KBM-7 (cell line): ENCODE results near the gene ABHD14A.
"Not testable (repeated sequence)": the region's sequence is repeated elsewhere in the genome, so short reads cannot be mapped to it uniquely, and the experiment has no call there.

ENCODE experiments used
- DNase-seq: peaks from one replicate; pipeline ENCODE4 v3.0.0-alpha.2; 2015
- in situ Hi-C: fragments of 300-500 bp; cut with MboI; formaldehyde crosslinking; loops from 2 replicates; pipeline ENCODE4 v1.14.3; 2020; ENCODE audit warnings: low sequenced_read_pairs, low pct_unique_long_range_greater_than_20kb, mixed read lengths

The ABHD14A gene

DNA sequence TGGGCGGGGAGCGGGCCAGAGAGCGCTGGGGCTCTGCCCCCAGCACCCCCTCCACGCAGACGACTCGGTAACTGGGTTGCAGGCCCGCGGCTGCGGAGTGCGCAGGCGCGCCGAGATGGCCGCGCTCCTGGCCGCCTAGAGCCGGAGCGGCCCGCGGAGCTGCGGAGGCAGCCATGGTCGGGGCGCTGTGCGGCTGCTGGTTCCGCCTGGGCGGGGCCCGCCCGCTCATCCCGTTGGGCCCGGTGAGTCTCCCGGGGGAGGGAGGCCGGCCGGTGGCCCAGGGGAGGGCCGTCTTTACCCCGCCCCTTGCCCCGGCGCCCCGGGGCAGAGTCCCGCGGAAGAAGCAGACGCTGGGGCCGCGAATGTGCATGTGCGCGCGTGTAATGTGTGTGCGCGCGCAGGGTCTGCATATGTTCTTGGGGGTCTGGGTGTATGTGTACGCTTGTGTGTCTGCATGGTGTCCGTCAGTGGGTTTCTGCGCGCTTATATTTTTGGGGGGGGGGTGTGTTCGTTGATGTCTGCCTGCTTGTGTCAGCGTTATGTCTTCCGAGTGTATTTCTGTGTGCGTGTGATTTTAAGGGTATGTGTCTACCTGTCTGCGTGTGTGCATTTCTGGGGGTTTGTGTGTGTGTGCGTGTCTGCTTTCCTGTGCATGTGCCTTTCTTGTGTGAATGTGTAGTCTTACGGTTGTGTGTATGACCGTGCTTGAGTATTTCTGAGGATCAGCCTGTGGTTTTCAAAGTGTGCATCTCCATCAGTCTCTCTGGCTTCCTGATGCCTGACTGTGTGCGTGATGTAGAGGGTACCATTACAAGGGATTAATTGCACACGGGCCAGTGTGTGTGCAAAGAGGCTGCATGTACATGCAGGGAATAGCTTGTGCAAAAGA is at the start of gene ABHD14A:
ABHD14A (plus strand) TSS at position 102 of the 889 bp plus-strand sequence; CDS start at position 174, 72 bp downstream.
- in situ Hi-C loops, result no loop called here
- peak; percentile 68 for DNase-seq

GRCh38 chr3:51927061-51927977 is 47.5 kb upstream of the ABHD14A start:
- DNase-seq, result no peak
- in situ Hi-C loops, result no loop called here

DNA sequence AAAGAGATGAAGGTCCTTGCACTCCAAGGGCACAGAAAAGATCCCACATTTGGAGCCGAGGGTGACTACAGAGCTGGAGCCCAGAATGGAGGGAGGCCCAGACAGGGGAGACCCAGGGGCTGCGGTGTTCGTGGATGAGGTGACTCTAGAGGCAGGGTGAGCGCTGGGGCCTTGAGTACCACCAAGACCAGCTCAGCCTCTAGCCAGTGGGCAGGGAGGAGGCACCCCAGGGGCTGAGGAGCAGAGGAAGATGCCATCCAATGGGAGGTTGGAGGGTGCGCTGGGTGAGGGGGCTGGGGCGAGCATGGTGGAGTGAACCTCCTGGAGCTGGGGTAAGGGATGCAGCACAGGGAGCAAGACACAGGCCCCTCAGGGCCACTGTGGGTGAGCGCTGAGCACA is 46.4 kb upstream of the ABHD14A start:
- in situ Hi-C loops, result no loop called here
- DNase-seq, result no peak

DNA sequence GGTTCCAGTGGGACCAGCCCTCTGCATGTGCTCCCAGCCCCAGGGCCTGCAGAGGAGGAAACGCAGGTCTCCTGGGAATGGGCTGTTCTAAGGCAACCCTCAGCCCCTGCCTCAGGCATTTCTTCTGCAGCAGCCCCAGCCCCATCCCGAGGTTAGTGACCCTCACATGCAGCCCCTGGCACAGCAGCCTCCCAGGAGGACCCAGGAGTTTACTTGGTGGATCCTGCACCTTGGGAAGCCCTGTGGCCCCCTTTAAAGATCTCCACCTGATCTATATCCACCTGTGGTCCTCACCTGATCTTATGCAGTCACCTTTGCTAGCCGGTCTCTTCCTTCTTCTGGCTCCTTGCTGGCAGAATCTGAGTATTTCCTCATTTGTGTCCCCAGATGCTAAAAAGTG is 45.9 kb upstream of the ABHD14A start:
- in situ Hi-C loops, DNase-seq: not testable (repeated sequence)

DNA sequence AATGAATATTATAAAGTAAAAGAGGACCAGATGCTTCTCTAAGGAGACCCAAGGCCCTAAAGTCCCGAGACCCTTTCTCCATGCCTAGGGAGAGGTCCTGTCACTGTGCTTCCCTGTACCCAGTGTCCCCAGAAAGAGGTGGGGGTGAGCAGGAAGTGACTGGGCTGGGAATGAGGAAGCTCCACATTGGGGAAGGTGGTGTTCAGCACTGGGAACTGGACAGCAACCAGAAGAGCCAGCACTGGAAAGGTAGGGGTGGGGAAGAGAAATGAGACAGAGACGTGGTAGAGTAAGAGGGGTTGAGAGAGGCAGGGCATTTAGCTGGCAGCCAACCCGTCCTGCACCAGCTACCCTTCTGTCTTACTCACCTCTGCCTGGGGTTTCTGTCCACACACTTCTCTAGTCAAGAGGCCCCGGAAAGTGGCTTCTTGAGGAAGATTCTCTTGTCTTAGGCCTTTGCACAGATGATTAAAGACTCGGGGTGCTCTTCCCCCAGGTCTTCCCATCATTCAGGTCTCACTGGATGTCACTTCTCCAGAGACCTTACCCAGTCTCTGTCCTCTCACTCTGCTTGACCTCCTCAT is 45.4 kb upstream of the ABHD14A start:
- DNase-seq, result peak; percentile 80

DNA sequence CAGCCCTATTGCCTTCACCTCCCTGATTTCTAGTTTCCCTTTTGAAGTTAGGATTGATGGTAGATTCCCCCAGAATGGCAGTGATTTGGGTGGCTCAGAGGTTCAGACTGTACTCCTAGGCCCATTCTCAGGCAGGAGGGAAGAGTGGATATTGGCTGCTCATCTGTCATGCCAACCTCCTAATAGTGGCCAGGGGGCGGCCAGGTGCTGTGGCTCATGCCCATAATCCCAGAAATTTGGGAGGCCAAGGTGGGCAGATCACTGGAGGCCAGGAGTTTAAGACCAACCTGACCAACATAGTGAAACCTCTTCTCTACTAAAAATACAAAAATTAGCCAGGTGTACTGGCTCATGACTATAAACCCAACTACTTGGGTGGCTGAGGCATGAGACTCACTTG is 44.4 kb upstream of the ABHD14A start:
- DNase-seq, result no peak
- in situ Hi-C loops, result no loop called here

More for the DNA sequence above, 45.4 kb upstream of the ABHD14A start:
- in situ Hi-C loops, result no loop called here

- no peak for DNase-seq
- in situ Hi-C loops, result no loop called here
Measured at GRCh38 chr3:51931756-51932155, 43.1 kb upstream of the ABHD14A start.

DNA sequence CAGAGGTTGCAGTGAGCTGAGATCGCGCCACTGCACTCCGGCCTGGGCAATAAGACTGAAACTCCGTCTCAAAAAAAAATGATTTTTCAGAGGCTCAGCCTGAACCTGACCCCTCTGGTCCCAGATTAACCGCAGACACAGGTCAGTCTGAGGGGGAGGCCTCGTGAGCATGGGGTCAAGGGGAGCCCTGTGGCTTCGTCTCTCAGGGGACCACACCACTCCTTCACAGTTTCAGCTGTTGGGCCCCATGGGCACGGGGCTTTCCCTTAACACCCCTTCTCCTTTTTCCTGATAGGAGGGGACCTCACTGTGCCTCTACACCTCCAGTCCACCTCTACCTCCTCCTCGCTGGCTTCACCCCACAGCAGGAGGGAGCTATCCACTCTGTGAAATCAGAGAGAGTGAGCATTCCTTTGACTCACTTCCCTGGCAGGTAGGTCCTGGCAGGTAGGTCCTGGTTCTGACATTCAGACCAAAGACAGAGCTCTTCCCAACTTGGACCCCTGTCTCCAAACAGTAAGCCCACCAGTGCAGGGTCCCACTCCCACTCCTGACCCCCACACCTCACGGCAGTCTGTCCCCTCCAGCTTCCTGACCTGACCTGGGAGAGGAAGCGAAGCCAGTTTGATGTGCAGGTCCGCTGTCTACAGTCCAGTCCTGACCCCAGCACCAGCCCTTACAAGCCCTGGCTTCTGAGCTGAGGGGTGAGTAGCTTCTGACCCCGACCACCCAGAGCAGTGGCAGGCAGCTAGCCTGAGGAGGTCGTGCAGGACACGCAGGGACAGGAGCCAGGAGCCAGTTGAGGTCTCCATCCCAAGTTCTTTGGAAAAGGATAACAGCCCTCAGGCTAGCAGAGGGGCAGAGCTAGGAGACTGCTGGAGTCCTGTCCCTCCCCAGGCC is 42.1 kb upstream of the ABHD14A start:
- in situ Hi-C loops, result no loop called here
- DNase-seq, result no peak

- in situ Hi-C loops, result no loop called here
Measured at GRCh38 chr3:51933471-51934138, 41.3 kb upstream of the ABHD14A start.

GRCh38 chr3:51934139-51934850 is 40.6 kb upstream of the ABHD14A start:
- in situ Hi-C loops, result no loop called here
- no peak for DNase-seq

More at GRCh38 chr3:51933471-51934138, 41.3 kb upstream of the ABHD14A start:
- no peak for DNase-seq

DNA sequence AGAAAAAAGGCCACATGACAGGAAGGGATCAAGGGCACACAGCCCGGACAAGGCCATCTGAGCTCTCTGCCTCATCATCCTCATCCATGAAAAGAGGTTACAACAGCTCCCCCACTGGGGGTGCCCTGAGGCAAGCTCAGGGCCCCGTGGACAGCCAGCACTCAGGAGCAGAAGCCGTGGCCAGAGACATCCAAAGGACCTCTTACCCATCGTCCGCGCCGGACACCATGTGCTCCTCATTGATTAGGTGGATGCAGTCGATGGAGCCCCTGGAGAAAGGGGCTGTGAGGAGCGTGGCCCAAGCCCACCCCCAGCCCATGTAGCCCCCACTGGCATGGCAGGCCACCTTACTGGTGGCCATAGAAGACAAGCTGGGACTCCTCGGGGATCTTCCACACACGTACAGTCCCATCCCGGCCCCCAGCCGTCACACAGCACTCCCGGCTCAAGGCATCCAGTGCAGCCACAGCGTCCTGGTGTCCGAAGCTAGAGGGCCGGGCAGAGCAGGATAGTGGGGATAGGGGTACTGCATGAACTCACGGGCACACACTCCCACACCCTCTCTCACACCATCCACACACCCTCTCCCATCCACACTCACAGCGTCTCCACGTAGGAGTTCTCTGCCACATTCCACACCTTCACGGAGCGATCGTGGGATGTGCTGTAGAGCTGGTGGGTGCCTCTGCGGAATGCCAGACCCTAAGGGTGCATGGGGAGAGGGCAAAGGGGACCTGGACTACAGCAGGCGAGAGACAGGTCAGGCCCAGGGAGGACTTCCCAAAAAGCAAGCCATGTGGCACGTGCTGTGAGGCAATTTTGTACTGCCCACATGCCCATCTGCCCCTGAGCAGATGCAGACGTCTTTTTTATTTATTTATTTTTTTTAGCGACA is 39.6 kb upstream of the ABHD14A start:
- in situ Hi-C loops, result no loop called here
- no peak for DNase-seq

GRCh38 chr3:51935886-51936755 is 38.7 kb upstream of the ABHD14A start:
- in situ Hi-C loops, result no loop called here

GRCh38 chr3:51937014-51937413 is 37.9 kb upstream of the ABHD14A start:
- no peak for DNase-seq
- in situ Hi-C loops, result no loop called here

More at GRCh38 chr3:51935886-51936755, 38.7 kb upstream of the ABHD14A start:
- DNase-seq, result no peak

DNA sequence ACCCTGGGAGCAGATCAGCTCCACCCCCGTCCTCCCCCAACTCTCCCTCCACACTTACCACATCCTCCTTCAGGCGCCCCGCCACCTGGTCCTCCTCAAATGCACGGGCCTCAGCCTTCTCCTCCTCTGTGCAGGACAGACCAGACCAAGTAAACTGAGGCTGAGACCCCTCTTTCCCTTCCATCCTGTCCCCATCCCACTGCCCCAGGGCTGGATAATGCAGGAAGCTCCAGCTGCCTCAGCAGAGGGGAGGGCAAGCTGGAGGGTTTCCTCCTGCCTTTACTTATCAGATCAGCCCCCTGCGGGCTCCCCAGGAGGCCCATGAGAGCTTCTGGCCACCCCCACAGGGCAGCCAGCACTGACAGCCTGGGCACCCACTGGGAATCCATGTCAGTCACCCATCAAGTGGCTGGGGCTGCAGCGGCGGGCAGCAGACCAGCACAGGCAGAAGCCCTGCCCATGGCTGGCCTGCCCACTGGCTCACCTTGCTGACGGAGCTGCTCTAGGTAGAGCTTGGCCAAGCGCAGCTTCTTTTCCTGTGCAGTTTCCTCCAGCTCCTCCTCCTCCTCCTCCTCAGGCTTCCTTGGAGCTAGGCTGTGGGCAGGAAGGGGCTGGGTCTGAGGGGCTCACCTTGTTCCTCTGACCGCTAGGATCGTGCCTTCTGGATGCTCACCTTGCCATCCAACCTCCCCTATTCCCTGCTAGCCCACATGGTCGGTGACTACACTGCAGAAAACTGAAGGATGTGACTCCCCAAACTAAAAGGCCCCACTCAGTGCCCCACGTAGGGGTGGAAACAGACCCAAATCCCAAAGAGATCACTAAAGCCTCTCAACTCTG is 37.0 kb upstream of the ABHD14A start:
- no peak for DNase-seq
- in situ Hi-C loops, result no loop called here
